ENCODE results near the gene FAM117A. TPM values are rescaled to one million over a fixed set of nuclear protein-coding genes. Genes with fewer than 3 reads are reported as not detected.

The FAM117A gene
- total and polyA plus RNA-seq, 2 of the 4 experiments (the other 2 are of a cell fraction) = 0.72 to 3.4 TPM

DNA sequence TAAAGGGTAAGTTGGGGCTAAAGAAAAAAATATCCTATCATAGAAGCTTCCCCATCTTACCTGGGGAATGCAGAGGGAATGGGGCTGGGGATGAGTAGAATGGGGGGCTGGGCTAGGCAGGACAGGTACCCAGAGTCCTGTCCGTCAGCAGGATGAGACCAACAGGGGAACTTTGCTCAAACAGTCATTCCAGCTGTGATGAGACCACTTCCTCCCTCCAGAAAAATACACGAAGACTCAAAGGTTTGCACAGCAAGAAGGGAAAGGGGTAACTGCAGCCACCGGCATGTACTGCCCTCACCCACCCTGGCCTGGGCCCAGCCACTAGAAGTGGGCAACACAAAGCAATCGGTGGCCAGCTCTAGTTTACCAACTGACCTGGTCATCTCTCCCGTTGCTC, 35.5 kb downstream of the FAM117A start:
- no peak overlapping the region for H3K18ac ChIP-seq (ENCODE audit: low read depth, low read length)
- intact Hi-C loops (cut with micrococcal nuclease) = no loop called here
- H2BK15ac ChIP-seq (ENCODE audit: low read depth, low read length) = no peak overlapping the region
- peaks cover 3% of the 10 kb centered on the region; the same call in 1 of the 2 replicates for H3K4me1 ChIP-seq (ENCODE audit: control insufficient read depth, insufficient read depth, low read length)
- no peaks in the 10 kb centered on the region for H3K9me1 ChIP-seq (ENCODE audit: insufficient read depth, low read length)
- H3K27me3 ChIP-seq (ENCODE audit: control insufficient read depth, insufficient read depth, low read length) = peaks cover 2% of the 10 kb centered on the region; the same call in 1 of the 2 replicates
- H2AK9ac ChIP-seq (replicated peaks; ENCODE audit: low read depth, low read length, poor library complexity) = no peak overlapping the region
- in situ Hi-C loops (cut with MboI; ENCODE audit: low sequenced_read_pairs) = no loop called here
- H3K4me3 ChIP-seq (ENCODE audit: insufficient read depth, low read depth, low read length) = no peak overlapping the region
- H3K36me3 ChIP-seq (ENCODE audit: control insufficient read depth, insufficient read depth, low read length) = no peaks in the 10 kb centered on the region
- H4K5ac ChIP-seq (ENCODE audit: low read depth, low read length) = no peak overlapping the region
- no peak overlapping the region for H3K14ac ChIP-seq (replicated peaks; ENCODE audit: low read depth, low read length)
- ChIA-PET POLR2A (ENCODE audit: unreplicated experiment) (no interaction called here), CTCF (no interaction called here)
- H3K27ac ChIP-seq (ENCODE audit: insufficient read depth, low read length) = no peak overlapping the region
- H2BK5ac ChIP-seq (ENCODE audit: low read depth, low read length, poor library complexity, severe bottlenecking) = no peak overlapping the region
- H4K8ac ChIP-seq (ENCODE audit: low read depth in 2 of 2, low read length in 2 of 2) = no peak overlapping the region
- no peak overlapping the region for H3K9ac ChIP-seq (ENCODE audit: low read depth, low read length)
- H4K20me1 ChIP-seq (ENCODE audit: insufficient read depth, low read length) = no peaks in the 10 kb centered on the region
- dilution Hi-C loops (cut with HindIII; ENCODE audit: low sequenced_read_pairs, unreplicated experiment) = no loop called here
- DNase-seq (no peak), ATAC-seq (ENCODE audit: low read depth) (no peak)
- no peak overlapping the region for H3K4me2 ChIP-seq (ENCODE audit: low read depth, low read length)
- no peak overlapping the region for H3K56ac ChIP-seq (ENCODE audit: extremely low read depth, insufficient read depth, low read length)
- H3K4ac ChIP-seq (ENCODE audit: low read depth, low read length) = no peak overlapping the region
- TF ChIP-seq, protein P1, sequence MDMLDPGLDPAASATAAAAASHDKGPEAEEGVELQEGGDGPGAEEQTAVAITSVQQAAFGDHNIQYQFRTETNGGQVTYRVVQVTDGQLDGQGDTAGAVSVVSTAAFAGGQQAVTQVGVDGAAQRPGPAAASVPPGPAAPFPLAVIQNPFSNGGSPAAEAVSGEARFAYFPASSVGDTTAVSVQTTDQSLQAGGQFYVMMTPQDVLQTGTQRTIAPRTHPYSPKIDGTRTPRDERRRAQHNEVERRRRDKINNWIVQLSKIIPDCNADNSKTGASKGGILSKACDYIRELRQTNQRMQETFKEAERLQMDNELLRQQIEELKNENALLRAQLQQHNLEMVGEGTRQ (IDR thresholded peaks at IDR 0.05; ENCODE audit: low read depth, low read length) = no peak
- 71% methylated on average over 4 of the region's 5 CpGs; no CpG with 5 or more reads in 1 of the 2 experiments for WGBS, 2 experiments (ENCODE audit: extremely low coverage in 2 of 2, insufficient read length in 1 of 2)
- no peak overlapping the region for H2BK20ac ChIP-seq (ENCODE audit: low read depth, low read length)
- H2AK5ac ChIP-seq (ENCODE audit: low read depth, low read length) = no peak overlapping the region
- no TSS peak for BruUV-seq (replicated peaks)
- H4K91ac ChIP-seq (ENCODE audit: insufficient read depth, low read depth, low read length) = no peak overlapping the region
- no peaks in the 10 kb centered on the region for H3K79me1 ChIP-seq (ENCODE audit: low read depth in 1 of 2, low read length in 2 of 2)
- H2AFZ ChIP-seq (replicated peaks; ENCODE audit: low read length, poor library complexity) = no peak overlapping the region
- H2BK120ac ChIP-seq (ENCODE audit: low read depth, low read length) = no peak overlapping the region
- no peaks in the 10 kb centered on the region for H3K9me3 ChIP-seq (ENCODE audit: control insufficient read depth, insufficient read depth, low read length)
- no peak overlapping the region for H3K23ac ChIP-seq (ENCODE audit: low read depth, low read length)
